Measurements from ENCODE around the gene NDP. TPM values are rescaled to one million over a fixed set of nuclear protein-coding genes. Genes with fewer than 3 reads are reported as not detected.

Gene NDP
- total RNA-seq, 1 experiment from 2014 or later, result 1.5 TPM

- H3K27ac Mint-ChIP-seq (ENCODE audit: unreplicated experiment), result no peak overlapping the region
- DNase-seq, result no peak
These were observed 25.2 kb upstream of the NDP start for GRCh38 chrX:43998374-43998773.

DNA sequence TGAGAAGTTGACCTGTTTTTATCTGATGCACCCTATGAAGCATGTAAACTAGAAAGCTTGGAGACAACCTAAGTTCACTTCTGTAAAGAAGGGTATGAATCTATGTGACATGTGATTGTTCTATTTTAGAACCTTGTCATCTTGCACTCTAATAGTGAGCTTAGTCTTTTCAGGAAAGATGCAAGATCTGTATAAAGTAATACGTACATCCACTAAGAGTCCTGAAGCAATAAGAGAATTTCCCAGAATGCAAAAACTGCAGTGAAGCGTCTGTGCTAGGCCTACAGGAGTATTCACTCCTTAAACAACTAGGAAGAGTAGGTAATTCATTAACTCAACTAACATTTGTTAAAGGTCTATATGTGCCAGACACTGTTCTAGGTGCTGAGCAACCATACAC, 23.3 kb upstream of the NDP start:
- BruUV-seq (replicated peaks), result no TSS peak

More at GRCh38 chrX:43998374-43998773, 25.2 kb upstream of the NDP start:
- Mint-ChIP-seq H3K4me1 (ENCODE audit: low read depth, unreplicated experiment) (no peaks in the 10 kb centered on the region), H3K27me3 (ENCODE audit: unreplicated experiment) (no peaks in the 10 kb centered on the region), H3K9me3 (ENCODE audit: low read depth, unreplicated experiment) (no peaks in the 10 kb centered on the region), H3K4me3 (ENCODE audit: low read depth, unreplicated experiment) (no peak overlapping the region), H3K36me3 (ENCODE audit: insufficient read depth, unreplicated experiment) (no peaks in the 10 kb centered on the region)
- TF ChIP-seq, protein P1, sequence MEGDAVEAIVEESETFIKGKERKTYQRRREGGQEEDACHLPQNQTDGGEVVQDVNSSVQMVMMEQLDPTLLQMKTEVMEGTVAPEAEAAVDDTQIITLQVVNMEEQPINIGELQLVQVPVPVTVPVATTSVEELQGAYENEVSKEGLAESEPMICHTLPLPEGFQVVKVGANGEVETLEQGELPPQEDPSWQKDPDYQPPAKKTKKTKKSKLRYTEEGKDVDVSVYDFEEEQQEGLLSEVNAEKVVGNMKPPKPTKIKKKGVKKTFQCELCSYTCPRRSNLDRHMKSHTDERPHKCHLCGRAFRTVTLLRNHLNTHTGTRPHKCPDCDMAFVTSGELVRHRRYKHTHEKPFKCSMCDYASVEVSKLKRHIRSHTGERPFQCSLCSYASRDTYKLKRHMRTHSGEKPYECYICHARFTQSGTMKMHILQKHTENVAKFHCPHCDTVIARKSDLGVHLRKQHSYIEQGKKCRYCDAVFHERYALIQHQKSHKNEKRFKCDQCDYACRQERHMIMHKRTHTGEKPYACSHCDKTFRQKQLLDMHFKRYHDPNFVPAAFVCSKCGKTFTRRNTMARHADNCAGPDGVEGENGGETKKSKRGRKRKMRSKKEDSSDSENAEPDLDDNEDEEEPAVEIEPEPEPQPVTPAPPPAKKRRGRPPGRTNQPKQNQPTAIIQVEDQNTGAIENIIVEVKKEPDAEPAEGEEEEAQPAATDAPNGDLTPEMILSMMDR (IDR thresholded peaks at IDR 0.05; ENCODE audit: unreplicated experiment), result no peak
- BruUV-seq (replicated peaks), result no TSS peak
- CTCF ChIA-PET, result no interaction called here
- intact Hi-C loops (cut with micrococcal nuclease; ENCODE audit: unreplicated experiment), result no loop called here

GRCh38 chrX:43986083-43986482, 12.9 kb upstream of the NDP start:
- Mint-ChIP-seq H3K9me3 (ENCODE audit: low read depth, unreplicated experiment) (no peaks in the 10 kb centered on the region), H3K36me3 (ENCODE audit: insufficient read depth, unreplicated experiment) (no peaks in the 10 kb centered on the region), H3K4me3 (ENCODE audit: low read depth, unreplicated experiment) (no peak overlapping the region), H3K27ac (ENCODE audit: unreplicated experiment) (no peak overlapping the region), H3K27me3 (ENCODE audit: unreplicated experiment) (no peaks in the 10 kb centered on the region), H3K4me1 (ENCODE audit: low read depth, unreplicated experiment) (no peaks in the 10 kb centered on the region)
- TF ChIP-seq, protein P1 (IDR thresholded peaks at IDR 0.05; ENCODE audit: unreplicated experiment), result no peak
- no peak for DNase-seq
- intact Hi-C loops (cut with micrococcal nuclease; ENCODE audit: unreplicated experiment), result no loop called here
- CTCF ChIA-PET, result no interaction called here
- no TSS peak for BruUV-seq (replicated peaks)

More for the DNA sequence above, 23.3 kb upstream of the NDP start:
- H3K9me3 Mint-ChIP-seq (ENCODE audit: low read depth, unreplicated experiment), result no peaks in the 10 kb centered on the region
- intact Hi-C loops (cut with micrococcal nuclease; ENCODE audit: unreplicated experiment), result no loop called here
- DNase-seq, result no peak
- no peaks in the 10 kb centered on the region for H3K36me3 Mint-ChIP-seq (ENCODE audit: insufficient read depth, unreplicated experiment)
- TF ChIP-seq, protein P1 (IDR thresholded peaks at IDR 0.05; ENCODE audit: unreplicated experiment), result no peak
- no peak overlapping the region for H3K27ac Mint-ChIP-seq (ENCODE audit: unreplicated experiment)
- H3K4me1 Mint-ChIP-seq (ENCODE audit: low read depth, unreplicated experiment), result no peaks in the 10 kb centered on the region
- H3K27me3 Mint-ChIP-seq (ENCODE audit: unreplicated experiment), result no peaks in the 10 kb centered on the region
- no peak overlapping the region for H3K4me3 Mint-ChIP-seq (ENCODE audit: low read depth, unreplicated experiment)
- CTCF ChIA-PET, result no interaction called here

DNA sequence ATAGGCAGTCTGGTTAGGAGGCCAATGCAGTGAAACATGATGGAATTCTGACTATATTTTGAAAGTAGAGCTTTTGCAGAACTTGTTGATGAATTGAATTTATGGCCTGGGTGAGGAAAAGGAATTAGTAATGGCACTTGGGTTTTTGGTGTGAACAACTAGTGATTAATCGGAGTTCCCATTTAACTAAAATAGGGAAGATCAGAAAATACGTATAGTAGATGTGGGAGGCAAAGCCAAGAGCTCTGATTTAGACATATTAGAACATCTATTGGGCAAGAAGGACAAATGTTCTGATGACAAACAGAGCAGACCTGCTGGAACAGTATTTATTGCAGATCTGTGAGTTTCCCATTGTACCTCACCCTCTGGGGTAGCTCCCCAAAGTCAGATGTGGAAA, 12.3 kb upstream of the NDP start:
- Mint-ChIP-seq H3K4me3 (ENCODE audit: low read depth, unreplicated experiment) (no peak overlapping the region), H3K9me3 (ENCODE audit: low read depth, unreplicated experiment) (no peaks in the 10 kb centered on the region), H3K27me3 (ENCODE audit: unreplicated experiment) (no peaks in the 10 kb centered on the region), H3K27ac (ENCODE audit: unreplicated experiment) (no peak overlapping the region), H3K36me3 (ENCODE audit: insufficient read depth, unreplicated experiment) (no peaks in the 10 kb centered on the region), H3K4me1 (ENCODE audit: low read depth, unreplicated experiment) (no peaks in the 10 kb centered on the region)
- intact Hi-C loops (cut with micrococcal nuclease; ENCODE audit: unreplicated experiment), result no loop called here
- CTCF ChIA-PET, result no interaction called here
- BruUV-seq (replicated peaks), result no TSS peak
- TF ChIP-seq, protein P1 (IDR thresholded peaks at IDR 0.05; ENCODE audit: unreplicated experiment), result no peak
- no peak for DNase-seq
